Measurements from ENCODE around the gene FFAR4.
A peak's percentile ranks its signal among the peaks of the same experiment; 100 is the strongest.

Gene FFAR4

DNA sequence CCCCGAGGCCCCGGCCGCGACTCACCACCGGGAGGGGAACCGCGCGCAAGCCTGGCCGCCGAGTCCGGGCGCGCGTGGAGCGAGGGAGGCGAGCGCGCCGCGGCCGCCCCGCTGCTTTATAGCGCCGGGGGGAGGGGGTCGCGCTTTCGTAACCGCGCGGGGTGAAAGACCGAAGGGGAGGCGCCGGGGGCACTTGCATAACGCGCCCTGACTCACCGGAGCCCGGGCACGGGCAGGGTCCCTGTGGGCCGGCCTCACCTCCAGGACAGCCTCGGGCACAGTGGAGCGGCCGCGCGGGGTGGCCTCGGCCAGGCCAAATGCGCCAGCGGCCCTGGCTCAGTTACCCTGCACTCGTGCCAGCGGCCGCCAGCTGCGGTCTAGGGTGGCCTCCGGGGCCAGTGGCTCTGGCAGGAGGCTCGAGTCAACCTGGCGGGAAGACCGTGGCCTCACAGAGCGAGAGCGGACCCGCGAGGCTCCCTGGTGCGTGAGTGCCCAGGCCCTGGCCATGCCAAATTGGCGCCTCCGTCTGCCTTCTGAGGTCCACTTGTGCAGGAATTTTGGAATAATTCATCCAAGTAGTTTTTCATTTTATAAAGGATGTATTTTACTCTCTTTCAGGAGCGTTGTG lies 34.8 kb downstream of the FFAR4 start, which contains the start of gene RBP4:
Gene RBP4, minus strand, starts transcription at position 90 of the 628 bp plus-strand sequence. CDS start 207 bp downstream, outside the sequence.
- peak in 2 of 3 donors; percentile 23 to 52 for DNase-seq

DNA sequence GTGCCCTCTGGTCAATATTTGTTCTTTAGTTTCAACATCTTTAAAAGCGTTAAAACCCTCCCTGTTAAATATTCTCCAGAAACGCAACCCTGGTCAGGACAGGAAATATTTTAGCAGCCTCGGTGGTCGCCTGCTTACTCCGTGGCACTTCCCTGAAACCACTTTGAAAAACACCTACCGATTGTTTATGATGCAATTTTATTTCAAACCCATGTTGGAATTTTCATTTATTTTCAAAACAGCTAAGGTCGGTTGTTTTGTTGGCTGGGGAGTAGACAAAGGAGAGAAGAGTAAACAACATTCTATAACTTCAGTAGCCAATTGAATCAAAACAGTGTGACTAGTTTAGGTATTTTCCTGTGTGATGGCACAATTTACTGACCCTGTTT lies 35.3 kb downstream of the FFAR4 start:
- DNase-seq = no peak

DNA sequence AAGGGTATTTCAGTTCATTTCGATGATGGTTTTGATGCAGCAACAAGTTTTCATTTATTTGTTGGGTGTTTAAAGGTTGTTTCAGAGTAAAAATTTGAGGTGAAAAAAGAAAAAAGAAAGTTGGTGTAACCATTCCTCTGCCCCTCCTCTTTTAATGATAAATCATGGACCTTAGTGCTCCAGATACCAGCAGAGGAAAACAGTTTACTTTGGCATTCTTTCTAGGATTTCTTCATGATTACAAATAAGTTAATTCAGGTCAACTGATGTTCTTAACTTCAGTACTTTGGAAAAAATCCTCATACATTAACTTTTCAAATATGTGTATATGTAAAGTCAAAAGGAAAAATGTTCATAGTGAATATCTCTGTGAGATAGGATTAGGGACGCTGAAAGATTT lies 36.6 kb downstream of the FFAR4 start:
- no peak for DNase-seq

DNA sequence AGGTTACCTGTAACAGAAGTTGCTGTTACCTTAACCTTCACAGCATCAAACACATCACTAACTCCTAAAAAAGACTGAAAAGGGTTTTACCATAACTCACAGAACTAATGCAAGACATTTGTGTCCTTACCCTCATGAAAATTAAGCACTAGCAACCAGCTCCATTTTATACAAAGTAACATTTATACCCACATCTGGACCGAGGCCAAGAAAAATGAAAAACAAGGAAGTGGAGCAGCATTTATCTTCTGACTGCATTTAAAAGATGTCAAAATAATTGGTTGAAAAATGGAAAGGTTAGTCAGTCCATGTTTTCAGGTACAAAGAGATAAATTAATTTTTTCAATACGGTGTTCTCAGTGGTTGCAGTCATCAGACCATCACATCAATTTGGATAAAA lies 37.7 kb downstream of the FFAR4 start:
- DNase-seq = no peak

DNA sequence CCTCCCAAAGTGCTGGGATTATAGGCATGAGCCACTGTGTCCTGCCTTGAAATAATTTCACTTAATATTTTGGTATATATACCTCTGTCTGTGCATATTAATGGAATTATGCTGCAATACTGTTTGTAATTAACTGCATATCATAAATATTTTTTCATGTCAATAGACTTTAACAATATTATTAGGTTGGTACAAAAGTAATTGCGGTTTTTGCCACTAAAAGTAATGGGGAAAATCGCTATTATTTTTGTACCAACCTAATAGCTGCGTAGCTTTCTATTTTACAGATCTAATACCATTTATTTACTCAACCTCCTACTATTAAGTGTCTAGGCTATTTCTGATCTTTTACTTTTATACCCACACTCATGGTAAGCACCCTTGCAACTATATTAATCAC lies 42.0 kb downstream of the FFAR4 start:
- DNase-seq = no peak

DNA sequence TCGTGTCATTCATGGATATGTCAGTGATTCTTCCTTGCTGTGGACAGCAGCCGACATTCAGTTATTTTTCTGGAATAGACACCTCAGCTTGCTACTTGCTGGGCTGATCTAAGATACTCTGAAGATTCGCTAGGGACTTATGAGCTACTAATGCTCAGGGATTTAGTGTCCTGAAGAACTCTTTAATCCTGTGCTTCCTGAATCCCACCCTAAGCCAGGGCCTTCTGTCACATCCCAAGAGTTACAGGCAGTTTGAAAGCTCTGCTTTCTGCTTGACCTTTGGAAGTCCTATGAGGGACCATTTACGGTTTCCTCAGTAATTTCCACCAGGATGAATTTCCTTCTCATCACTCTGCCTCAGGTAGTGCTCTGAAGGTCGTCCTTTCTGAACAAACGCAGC lies 45.8 kb downstream of the FFAR4 start, which contains the start of gene PDE6C:
Gene PDE6C, plus strand, starts transcription at position 227 of the 400 bp plus-strand sequence. CDS start 189 bp downstream, outside the sequence.
- no peak for DNase-seq

DNA sequence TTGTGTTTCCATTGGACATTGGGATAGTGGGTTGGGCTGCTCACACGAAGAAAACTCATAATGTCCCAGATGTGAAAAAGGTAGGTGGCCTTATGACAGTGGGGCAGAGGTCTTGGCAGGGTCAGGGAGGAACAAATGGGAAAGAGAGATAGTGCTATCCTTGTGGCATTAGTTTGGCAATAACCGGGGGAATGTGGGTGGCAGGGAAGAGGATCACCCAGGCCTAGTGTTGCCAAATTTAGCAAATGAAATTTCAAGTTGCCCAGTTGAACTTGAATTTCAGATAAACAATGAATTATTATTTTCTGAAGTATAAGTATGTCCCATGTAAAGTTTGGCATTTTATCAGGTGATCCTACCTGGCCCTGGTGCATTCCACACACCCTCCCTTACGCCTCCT lies 46.7 kb downstream of the FFAR4 start:
- DNase-seq = peak in 2 of 3 donors; percentile 20 to 36

DNA sequence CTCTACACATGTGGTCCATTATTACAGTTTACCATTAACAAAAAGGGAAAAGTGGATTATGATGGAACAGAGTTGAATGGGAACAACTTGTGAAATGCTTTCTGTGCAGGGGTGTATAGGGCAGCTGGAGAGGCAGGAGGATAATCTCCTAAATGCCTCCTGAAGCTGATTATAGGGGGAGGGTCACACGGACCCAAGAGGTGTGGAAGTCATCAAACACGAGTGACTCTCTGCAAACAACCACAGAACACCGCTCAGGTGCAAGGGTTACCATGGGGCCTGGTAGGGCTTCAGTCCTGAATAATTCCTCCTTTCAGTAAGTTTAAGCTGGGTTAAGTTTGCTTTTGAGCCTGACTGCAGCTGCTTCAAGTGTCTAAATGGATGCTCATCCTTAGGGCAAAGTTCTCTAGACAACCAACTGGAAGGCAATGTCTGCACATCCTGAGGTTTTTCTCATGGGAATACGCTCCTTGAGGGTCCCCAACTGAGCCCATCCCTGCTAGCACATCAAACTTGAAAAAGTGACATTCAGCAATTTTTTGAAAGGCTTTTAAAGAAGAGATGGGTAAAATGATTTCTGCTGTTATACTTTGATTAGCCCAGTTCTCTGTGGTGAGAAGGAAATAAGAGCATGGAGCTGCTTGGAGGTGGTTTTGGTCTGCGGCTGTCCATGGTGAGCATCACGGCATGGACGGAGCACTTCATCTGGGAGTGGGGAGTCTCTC lies 47.8 kb downstream of the FFAR4 start:
- DNase-seq = no peak

DNA sequence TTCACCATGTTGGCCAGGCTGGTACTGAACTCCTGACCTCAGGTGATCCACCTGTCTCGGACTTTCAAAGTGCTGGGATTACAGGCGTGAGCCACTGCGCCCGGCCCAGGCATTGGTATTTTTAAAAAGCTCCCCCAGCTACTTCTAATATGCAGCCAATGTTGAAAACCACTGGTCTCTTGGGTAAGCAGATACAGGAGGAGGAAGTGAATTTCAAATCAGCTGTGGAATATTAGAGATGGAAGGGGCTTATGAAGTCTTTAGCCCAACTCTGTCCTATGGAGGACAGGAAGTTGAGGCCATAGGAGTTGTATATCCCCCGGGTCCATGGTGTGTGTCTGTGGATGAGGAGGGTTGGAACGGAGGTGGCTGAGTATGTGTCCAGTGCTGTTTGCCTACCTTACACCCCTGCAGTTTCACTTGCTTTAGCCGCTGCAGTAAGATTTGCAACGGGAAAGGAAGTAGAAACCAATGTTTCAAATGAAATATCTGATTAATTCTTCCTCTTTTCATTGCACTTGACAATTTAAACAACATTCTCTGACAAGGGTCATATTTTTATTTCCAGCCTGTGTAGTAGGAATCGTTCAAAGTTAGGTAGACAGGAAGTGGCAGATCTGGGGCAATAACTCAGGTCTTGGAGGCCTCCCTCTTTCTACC lies 49.2 kb downstream of the FFAR4 start:
- DNase-seq = peak; percentile 24 to 42 (median 37)

DNA sequence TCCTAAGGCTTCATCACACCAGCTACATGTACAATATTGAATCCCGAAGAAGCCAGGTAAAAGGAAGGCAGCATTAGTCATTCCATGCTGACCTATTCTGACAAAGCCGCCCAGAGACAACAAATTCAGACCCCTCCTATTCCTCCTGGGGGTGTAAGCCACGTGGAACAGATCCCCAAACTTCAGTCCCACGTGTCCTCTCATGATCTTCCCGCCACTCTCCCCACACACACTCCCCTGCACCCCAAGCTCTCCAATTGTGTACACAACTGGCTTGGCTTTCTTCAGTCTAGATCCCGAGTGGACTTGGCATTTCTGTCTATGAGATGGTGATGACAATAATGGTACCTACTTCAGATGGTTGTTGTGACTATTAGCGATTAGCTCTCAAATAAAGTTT lies 54.5 kb downstream of the FFAR4 start:
- DNase-seq = no peak

DNA sequence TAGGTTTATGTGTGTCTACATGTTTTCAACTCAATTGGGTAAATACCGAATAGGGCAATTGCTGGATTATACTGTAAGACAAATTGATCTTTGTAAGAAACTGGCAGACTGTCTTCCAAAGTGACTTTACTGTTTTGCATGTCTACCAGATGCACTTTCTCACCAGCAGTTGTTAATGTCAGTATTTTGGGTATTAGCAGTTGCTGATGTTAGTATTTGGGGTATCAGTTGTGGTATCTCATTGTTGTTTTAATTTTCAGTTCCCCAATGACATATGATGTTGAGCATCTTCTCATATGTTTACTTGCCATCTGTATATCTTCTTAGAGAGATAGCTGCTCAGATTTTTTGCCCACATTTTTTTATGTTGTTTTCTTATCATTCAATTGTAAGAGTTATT lies 56.5 kb downstream of the FFAR4 start:
- DNase-seq = no peak

DNA sequence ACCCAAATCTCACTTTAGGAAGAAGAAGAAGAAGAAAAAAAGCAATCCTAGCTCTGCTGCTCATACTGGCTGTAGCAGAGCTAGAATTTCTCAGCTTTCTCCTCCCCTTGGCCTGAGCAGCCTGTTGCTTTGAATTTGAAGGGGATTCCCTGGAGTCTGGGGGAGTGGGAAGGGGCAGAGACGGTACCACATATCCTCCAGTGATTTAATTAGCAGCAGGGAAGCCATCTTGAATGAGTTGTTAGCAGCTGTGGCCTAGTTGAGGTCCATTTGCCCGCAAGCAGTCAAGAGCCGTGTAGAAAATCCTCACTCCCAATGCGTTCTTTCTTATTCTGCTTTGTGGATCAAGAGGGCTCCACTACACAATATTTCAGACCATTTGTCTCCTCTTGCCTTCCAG lies 62.4 kb downstream of the FFAR4 start:
- no peak for DNase-seq

DNA sequence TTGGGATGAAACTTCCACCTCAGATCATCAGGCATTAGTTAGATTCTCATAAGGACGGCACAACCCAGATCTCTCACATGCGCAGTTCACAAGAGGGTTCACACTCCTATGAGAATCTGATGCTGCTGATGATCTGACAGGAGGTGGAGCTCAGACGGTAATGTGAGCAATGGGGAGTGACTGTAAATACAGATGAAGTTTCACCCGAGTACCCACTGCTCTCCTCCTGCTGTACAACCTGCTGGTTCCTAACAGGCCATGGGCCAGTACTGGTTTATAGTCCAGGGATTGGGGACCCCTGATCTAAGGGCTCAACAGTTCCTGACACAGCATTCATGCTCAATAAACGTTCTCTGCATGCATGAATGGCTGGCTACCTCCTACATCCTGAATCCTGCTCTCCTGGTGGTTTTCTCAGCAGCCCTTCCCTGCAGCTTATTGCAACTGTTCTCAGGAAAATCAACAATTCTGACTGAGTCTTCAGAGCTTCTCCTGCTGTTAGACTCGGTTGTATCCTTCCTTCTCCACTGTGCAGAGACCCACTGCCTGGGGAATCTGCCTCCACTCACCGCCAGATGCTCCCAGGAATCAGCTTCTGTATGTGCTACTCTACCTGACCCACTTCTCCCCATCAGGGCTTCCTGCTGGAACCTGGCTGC lies 63.3 kb downstream of the FFAR4 start:
- DNase-seq = no peak

DNA sequence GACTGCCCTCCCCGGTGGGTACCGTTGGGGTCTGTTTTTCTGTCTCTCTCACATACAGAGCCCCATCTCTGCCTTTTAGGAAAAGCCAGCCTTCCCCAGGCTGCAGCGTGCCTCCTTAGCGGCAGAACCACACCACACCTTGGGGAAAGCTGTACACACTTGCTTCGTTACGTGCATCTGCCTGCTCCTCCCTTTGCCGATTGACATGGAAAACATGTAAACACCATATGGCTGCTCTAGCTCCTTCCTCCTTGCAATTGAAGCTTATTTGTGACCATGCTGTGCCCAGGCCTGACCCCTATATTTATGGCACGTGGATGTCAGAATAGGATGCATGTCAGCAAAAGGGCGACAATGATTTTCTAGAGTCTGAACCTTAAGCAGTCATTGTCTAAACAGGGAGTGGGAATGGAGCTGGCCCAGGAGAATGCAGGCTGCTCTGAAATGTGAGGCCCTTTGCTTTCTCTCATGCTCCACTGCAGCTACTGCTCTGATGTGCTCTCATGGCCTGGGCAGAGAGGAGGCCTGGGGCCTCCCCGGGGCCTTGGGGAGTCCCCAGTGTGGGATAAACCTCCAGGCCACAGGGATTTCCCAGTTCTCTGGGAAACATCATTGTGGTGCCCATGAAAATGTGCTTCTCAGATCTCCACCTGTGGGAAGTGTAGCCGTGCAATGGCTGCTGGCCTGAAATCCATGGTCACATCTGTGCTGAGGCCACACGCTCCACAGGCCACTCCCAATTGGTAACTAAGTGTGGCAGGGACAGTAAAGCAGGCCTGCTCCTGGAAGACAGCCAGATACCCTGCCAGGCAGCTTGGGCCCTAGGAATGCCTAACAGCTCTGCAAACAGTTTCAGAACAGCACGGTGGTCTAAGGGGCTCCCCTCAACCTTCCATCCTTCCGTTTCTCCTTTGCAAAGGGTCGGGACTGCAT lies 64.4 kb downstream of the FFAR4 start:
- DNase-seq = peak in 2 of 3 donors; percentile 10 to 20

Measured in suppressor macrophage treated with lipopolysaccharide for 1 hour (primary cell).